ENCODE results near the gene DGKD.

DNA sequence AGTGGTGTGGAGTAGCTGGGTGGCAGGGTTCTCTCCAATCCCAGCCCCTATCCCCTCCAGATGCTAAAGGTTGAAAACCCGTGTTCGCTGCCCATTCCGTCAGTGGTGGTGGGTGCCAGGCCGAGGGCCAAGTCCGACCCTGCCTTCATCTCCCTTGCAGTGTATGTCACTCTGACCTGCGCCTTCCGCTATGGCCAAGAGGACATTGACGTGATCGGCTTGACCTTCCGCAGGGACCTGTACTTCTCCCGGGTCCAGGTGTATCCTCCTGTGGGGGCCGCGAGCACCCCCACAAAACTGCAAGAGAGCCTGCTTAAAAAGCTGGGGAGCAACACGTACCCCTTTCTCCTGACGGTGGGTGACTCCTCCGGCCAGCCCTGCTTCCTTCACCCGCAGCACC lies 33.8 kb upstream of the DGKD start:
- TF ChIP-seq, protein P1, sequence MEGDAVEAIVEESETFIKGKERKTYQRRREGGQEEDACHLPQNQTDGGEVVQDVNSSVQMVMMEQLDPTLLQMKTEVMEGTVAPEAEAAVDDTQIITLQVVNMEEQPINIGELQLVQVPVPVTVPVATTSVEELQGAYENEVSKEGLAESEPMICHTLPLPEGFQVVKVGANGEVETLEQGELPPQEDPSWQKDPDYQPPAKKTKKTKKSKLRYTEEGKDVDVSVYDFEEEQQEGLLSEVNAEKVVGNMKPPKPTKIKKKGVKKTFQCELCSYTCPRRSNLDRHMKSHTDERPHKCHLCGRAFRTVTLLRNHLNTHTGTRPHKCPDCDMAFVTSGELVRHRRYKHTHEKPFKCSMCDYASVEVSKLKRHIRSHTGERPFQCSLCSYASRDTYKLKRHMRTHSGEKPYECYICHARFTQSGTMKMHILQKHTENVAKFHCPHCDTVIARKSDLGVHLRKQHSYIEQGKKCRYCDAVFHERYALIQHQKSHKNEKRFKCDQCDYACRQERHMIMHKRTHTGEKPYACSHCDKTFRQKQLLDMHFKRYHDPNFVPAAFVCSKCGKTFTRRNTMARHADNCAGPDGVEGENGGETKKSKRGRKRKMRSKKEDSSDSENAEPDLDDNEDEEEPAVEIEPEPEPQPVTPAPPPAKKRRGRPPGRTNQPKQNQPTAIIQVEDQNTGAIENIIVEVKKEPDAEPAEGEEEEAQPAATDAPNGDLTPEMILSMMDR (IDR thresholded peaks at IDR 0.05; ENCODE audit: low read depth, low read length), result no peak
- no peak for TF ChIP-seq EZH2phosphoT487 (IDR thresholded peaks at IDR 0.05; ENCODE audit: low read depth)

All from OCI-LY3 (cell line).